Neural progenitor cell (in vitro differentiated cells): Measurements from ENCODE around the gene LMTK2.

Source experiments
- CTCF ChIP-seq: fragments of 200-600 bp; sonication (generic); IDR thresholded peaks from 2 replicates; pipeline ENCODE4 v1.5.1; 2017; ENCODE audit warnings: antibody characterized with exemption, mild to moderate bottlenecking
- EZH2 ChIP-seq: fragments of 200-600 bp; sonication (generic); IDR thresholded peaks from 2 replicates; pipeline ENCODE4 v1.6.1; 2017; ENCODE audit warnings: antibody characterized with exemption, mild to moderate bottlenecking, moderate library complexity

- TF ChIP-seq CTCF (no peak), EZH2 (no peak)
These were observed 71.7 kb downstream of the LMTK2 start for GRCh38 chr7:98178321-98178720.
